Measurements from ENCODE around the gene SLC22A23. TPM values are rescaled to one million over a fixed set of nuclear protein-coding genes. Genes with fewer than 3 reads are reported as not detected.

The SLC22A23 gene
- total RNA-seq, 2 donors from 2014 or later = 11.1 to 13.3 TPM

- peaks cover 9% of the 10 kb centered on the region for H3K4me1 Mint-ChIP-seq
- no peak for DNase-seq
- no peaks in the 10 kb centered on the region for H3K9me3 ChIP-seq (ENCODE audit: control insufficient read depth, low read length)
- no peak overlapping the region for H3K9ac ChIP-seq (ENCODE audit: extremely low read depth, low read length, poor library complexity, severe bottlenecking)
- H3K27me3 ChIP-seq (ENCODE audit: control insufficient read depth, insufficient read depth, low read length, poor library complexity, severe bottlenecking) = no peaks in the 10 kb centered on the region
- no peak for TF ChIP-seq CTCF (conservative IDR thresholded peaks at IDR 0.05)
- no peak overlapping the region for H3K4me3 Mint-ChIP-seq
- no peaks in the 10 kb centered on the region for H3K4me1 ChIP-seq (ENCODE audit: control insufficient read depth, insufficient read depth, low read length)
- peaks cover 2% of the 10 kb centered on the region for H3K9me3 Mint-ChIP-seq
- H3K27ac ChIP-seq (ENCODE audit: low read depth, low read length) = no peak overlapping the region
- H3K36me3 Mint-ChIP-seq (ENCODE audit: low read depth) = no peaks in the 10 kb centered on the region
- no peak overlapping the region for H3K4me3 ChIP-seq (ENCODE audit: low read length)
- 88 to 100% methylated on average over 1 to 5 of the region's 5 CpGs for WGBS, 2 experiments (ENCODE audit: insufficient coverage in 1 of 2, insufficient read length in 1 of 2)
- H3K36me3 ChIP-seq (ENCODE audit: control insufficient read depth, insufficient read depth, low read length) = no peaks in the 10 kb centered on the region
- H3K27ac Mint-ChIP-seq = no peak overlapping the region
- no peaks in the 10 kb centered on the region for H3K27me3 Mint-ChIP-seq (ENCODE audit: insufficient read depth)
These were observed 47.5 kb upstream of the SLC22A23 start for GRCh38 chr6:3504354-3504753.

- TF ChIP-seq CTCF (conservative IDR thresholded peaks at IDR 0.05) = no peak
- H3K4me1 Mint-ChIP-seq = peaks cover 9% of the 10 kb centered on the region
- no peak overlapping the region for H3K27ac Mint-ChIP-seq
- H3K9me3 Mint-ChIP-seq = peaks cover 2% of the 10 kb centered on the region
- H3K27me3 ChIP-seq (ENCODE audit: control insufficient read depth, insufficient read depth, low read length, poor library complexity, severe bottlenecking) = no peaks in the 10 kb centered on the region
- H3K27me3 Mint-ChIP-seq (ENCODE audit: insufficient read depth) = no peaks in the 10 kb centered on the region
- DNase-seq = no peak
- no peak overlapping the region for H3K4me3 ChIP-seq (ENCODE audit: low read length)
- H3K27ac ChIP-seq (ENCODE audit: low read depth, low read length) = no peak overlapping the region
- WGBS, 2 experiments (ENCODE audit: insufficient coverage in 1 of 2, insufficient read length in 1 of 2) = 67 to 71% methylated on average over 4 to 6 of the region's 6 CpGs
- no peaks in the 10 kb centered on the region for H3K9me3 ChIP-seq (ENCODE audit: control insufficient read depth, low read length)
- no peaks in the 10 kb centered on the region for H3K36me3 ChIP-seq (ENCODE audit: control insufficient read depth, insufficient read depth, low read length)
- H3K4me1 ChIP-seq (ENCODE audit: control insufficient read depth, insufficient read depth, low read length) = no peaks in the 10 kb centered on the region
- H3K36me3 Mint-ChIP-seq (ENCODE audit: low read depth) = no peaks in the 10 kb centered on the region
- H3K9ac ChIP-seq (ENCODE audit: extremely low read depth, low read length, poor library complexity, severe bottlenecking) = no peak overlapping the region
- no peak overlapping the region for H3K4me3 Mint-ChIP-seq
These were observed 45.1 kb upstream of the SLC22A23 start for GRCh38 chr6:3501826-3502500.

GRCh38 chr6:3500262-3501014, 43.6 kb upstream of the SLC22A23 start:
- H3K9ac ChIP-seq (ENCODE audit: extremely low read depth, low read length, poor library complexity, severe bottlenecking) = no peak overlapping the region
- Mint-ChIP-seq H3K9me3 (peaks cover 2% of the 10 kb centered on the region), H3K4me1 (peaks cover 9% of the 10 kb centered on the region), H3K4me3 (no peak overlapping the region), H3K36me3 (ENCODE audit: low read depth) (no peaks in the 10 kb centered on the region), H3K27ac (no peak overlapping the region), H3K27me3 (ENCODE audit: insufficient read depth) (peaks cover 2% of the 10 kb centered on the region)
- no peak for TF ChIP-seq CTCF (conservative IDR thresholded peaks at IDR 0.05)
- no peak overlapping the region for H3K4me3 ChIP-seq (ENCODE audit: low read length)
- WGBS, 2 experiments (ENCODE audit: insufficient coverage in 1 of 2, insufficient read length in 1 of 2) = 93 to 100% methylated on average over 5 to 7 of the region's 7 CpGs
- H3K4me1 ChIP-seq (ENCODE audit: control insufficient read depth, insufficient read depth, low read length) = no peaks in the 10 kb centered on the region
- H3K27me3 ChIP-seq (ENCODE audit: control insufficient read depth, insufficient read depth, low read length, poor library complexity, severe bottlenecking) = no peaks in the 10 kb centered on the region
- DNase-seq = no peak
- H3K27ac ChIP-seq (ENCODE audit: low read depth, low read length) = no peak overlapping the region
- peaks cover under 1% of the 10 kb centered on the region for H3K9me3 ChIP-seq (ENCODE audit: control insufficient read depth, low read length)
- H3K36me3 ChIP-seq (ENCODE audit: control insufficient read depth, insufficient read depth, low read length) = no peaks in the 10 kb centered on the region
